Osteocyte (in vitro differentiated cells): ENCODE measurements around the gene PRDX4. TPM values are rescaled to one million over a fixed set of nuclear protein-coding genes. Genes with fewer than 3 reads are reported as not detected.

Experiments used
- DNase-seq: peaks from one replicate; pipeline ENCODE4 v3.0.0; 2021; ENCODE audit warnings: mixed read lengths; ENCODE audit not compliant: unreplicated experiment; ENCODE audit errors: extremely low spot score
- H3K27ac Mint-ChIP-seq: one replicate; pipeline ENCODE4 v1.8.0; 2021; ENCODE audit warnings: mild to moderate bottlenecking, mixed read lengths; ENCODE audit not compliant: unreplicated experiment
- H3K27me3 Mint-ChIP-seq: one replicate; pipeline ENCODE4 v1.8.0; 2021; ENCODE audit warnings: mixed read lengths; ENCODE audit not compliant: unreplicated experiment
- H3K36me3 Mint-ChIP-seq: one replicate; pipeline ENCODE4 v1.8.0; 2021; ENCODE audit warnings: mixed read lengths; ENCODE audit not compliant: unreplicated experiment
- H3K4me1 Mint-ChIP-seq: one replicate; pipeline ENCODE4 v1.8.0; 2021; ENCODE audit warnings: mixed read lengths; ENCODE audit not compliant: unreplicated experiment
- H3K4me3 Mint-ChIP-seq: one replicate; pipeline ENCODE4 v1.8.0; 2021; ENCODE audit warnings: mild to moderate bottlenecking, moderate library complexity, mixed read lengths; ENCODE audit not compliant: unreplicated experiment
- H3K9me3 Mint-ChIP-seq: one replicate; pipeline ENCODE4 v1.8.0; 2021; ENCODE audit warnings: mixed read lengths; ENCODE audit not compliant: unreplicated experiment
- CTCF ChIP-seq: fragments of 200-600 bp; sonication (generic); IDR thresholded peaks from 2 replicates; pipeline ENCODE4 v1.5.0; 2021; ENCODE audit warnings: antibody characterized with exemption, mild to moderate bottlenecking, moderate library complexity
- total RNA-seq: library from RNA; stranded (reverse); gene quantifications from 2 replicates; pipeline ENCODE4 v1.2.1, GENCODE V29; 2021

PRDX4 gene
- total RNA-seq, 1 donor from 2014 or later, result 299 TPM

- Mint-ChIP-seq H3K27me3 (no peaks in the 10 kb centered on the region), H3K4me3 (no peak overlapping the region), H3K36me3 (peaks cover 21% of the 10 kb centered on the region), H3K27ac (no peak overlapping the region), H3K9me3 (no peaks in the 10 kb centered on the region), H3K4me1 (peaks cover 3% of the 10 kb centered on the region)
- DNase-seq, result no peak
- no peak for TF ChIP-seq CTCF
Observed at GRCh38 chrX:23704673-23705206, 37.4 kb downstream of the PRDX4 start.

- Mint-ChIP-seq H3K4me1 (peaks cover 3% of the 10 kb centered on the region), H3K27me3 (no peaks in the 10 kb centered on the region), H3K9me3 (no peaks in the 10 kb centered on the region), H3K27ac (no peak overlapping the region), H3K36me3 (peaks cover 21% of the 10 kb centered on the region), H3K4me3 (no peak overlapping the region)
- no peak for DNase-seq
- no peak for TF ChIP-seq CTCF
Observed at GRCh38 chrX:23705235-23705634, 37.9 kb downstream of the PRDX4 start.

GRCh38 chrX:23720117-23720677, 52.9 kb downstream of the PRDX4 start:
- Mint-ChIP-seq H3K4me3 (no peak overlapping the region), H3K9me3 (no peaks in the 10 kb centered on the region), H3K27me3 (no peaks in the 10 kb centered on the region), H3K4me1 (no peaks in the 10 kb centered on the region), H3K27ac (no peak overlapping the region), H3K36me3 (peaks cover 15% of the 10 kb centered on the region)
- no peak for DNase-seq
- TF ChIP-seq CTCF, result no peak

- TF ChIP-seq CTCF, result no peak
- Mint-ChIP-seq H3K36me3 (peaks cover 14% of the 10 kb centered on the region), H3K9me3 (no peaks in the 10 kb centered on the region), H3K27me3 (no peaks in the 10 kb centered on the region), H3K4me3 (no peak overlapping the region), H3K27ac (no peak overlapping the region), H3K4me1 (no peaks in the 10 kb centered on the region)
- DNase-seq, result no peak
Observed at GRCh38 chrX:23726191-23726590, 58.9 kb downstream of the PRDX4 start.

- TF ChIP-seq CTCF, result no peak
- H3K27me3 Mint-ChIP-seq, result no peaks in the 10 kb centered on the region
- DNase-seq, result no peak
- H3K9me3 Mint-ChIP-seq, result no peaks in the 10 kb centered on the region
- H3K4me3 Mint-ChIP-seq, result no peak overlapping the region
- no peak overlapping the region for H3K27ac Mint-ChIP-seq
- H3K36me3 Mint-ChIP-seq, result peaks cover 16% of the 10 kb centered on the region
- H3K4me1 Mint-ChIP-seq, result no peaks in the 10 kb centered on the region
Observed at GRCh38 chrX:23727206-23727605, 59.9 kb downstream of the PRDX4 start.
